Measurements from ENCODE around the gene GDPD3.
A peak's percentile ranks its signal among the peaks of the same experiment; 100 is the strongest.
"Not testable (repeated sequence)": the region's sequence is repeated elsewhere in the genome, so short reads cannot be mapped to it uniquely, and the experiment has no call there.

The GDPD3 gene

DNA sequence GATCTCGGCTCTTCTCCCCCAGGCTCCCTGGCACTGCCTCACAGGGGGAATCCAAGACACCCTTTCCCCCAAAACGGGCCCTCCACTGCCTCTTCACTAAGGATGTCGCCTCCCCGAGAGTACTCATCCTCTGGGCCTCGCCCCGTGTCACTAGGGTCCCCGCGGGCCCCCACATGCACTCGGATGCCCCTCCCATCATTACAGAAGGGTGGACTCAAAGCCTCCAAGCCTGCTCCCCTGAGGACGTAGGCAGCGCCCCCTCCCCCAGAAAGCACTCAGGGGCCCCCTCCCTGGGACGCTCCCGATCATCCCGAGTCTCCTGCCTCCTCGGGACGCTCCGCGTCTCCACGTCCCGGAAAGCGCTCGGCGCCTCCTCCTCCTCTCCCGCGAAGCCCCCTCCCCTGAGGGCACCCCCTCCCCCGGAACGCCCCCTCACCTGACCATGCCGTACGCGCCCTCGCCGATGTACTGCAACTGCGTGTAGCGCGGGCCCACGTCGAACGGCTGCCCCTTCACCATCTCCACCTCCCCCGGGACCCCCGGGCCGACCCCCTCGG is 9.3 kb upstream of the GDPD3 start:
- no peak for DNase-seq (ENCODE audit: low read depth in 2 of 2)

DNA sequence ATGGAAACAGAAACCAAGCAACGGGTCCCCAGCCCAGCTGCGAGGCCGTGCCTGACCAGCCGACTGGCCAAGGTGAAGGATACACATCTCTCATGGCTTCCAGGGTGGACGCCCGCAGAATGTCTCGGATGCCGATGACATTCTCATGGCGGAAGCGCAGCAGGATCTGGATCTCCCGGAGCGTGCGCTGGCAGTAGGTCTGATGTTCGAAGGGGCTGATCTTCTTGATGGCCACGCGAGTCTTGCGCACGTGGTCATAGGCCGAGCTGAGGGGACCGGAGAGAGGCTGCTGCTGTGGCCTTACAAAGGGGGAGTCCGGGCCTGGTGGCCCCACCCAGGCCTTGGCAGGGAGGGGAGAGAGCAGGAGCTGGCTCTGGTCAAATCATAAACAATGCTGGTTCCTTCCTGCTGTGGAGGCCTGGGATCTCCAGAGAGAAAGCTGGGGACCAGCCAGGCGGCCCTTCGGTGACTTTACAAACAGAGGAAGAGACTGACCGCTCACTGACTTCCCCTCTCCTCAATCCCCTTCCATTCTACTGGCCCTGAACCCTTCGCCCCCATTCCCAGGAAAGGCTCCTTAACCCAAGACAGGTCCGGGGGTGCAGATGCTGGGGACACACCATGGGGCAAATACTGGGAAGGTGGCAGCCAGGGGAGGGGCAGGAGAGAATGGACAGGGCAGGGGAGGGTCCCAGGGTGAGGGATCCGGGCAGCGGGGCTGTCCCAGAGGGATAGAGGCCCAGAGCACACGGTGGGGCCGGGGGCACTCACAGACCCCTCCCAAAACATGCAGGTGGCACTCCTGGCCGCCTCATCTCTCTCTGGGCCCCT is 8.6 kb upstream of the GDPD3 start:
- DNase-seq (ENCODE audit: low read depth in 2 of 2): no peak

DNA sequence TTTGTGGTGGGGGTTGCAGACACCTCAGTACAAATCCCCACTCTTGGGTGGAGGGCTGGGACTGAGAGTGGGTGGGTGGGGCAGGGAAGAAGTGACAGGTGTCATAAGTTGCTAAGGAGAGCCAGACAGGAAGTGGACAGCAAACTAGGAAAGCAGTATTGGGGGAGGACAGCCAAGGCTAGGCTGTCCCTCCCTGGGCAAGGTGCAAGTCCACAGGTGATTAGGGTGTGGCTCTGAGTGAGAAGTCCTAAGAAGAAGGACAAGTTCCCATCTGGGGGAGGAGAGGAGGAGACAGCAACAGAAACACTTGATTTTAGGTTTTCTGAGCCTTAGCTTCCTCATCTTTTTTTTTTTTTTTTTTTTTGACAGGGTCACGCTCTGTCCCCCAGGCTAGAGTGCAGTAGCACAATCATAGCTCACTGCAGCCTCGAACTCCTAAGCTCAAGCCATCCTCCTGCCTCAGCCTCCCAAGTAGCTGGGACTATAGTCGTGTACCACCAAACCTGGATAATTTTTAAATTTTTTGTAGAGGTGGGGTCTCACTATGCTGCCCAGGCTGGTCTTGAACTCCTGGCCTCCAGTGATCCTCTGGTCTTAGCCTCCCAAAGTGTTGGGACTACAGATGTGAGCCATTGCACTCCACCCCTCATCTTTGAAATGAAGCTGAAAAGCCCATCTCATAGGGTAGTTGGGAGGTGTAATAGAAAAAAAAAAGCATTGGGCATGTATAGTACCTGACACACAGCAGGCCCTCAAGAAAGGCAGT is 7.2 kb upstream of the GDPD3 start:
- DNase-seq (ENCODE audit: low read depth in 2 of 2): no peak

DNA sequence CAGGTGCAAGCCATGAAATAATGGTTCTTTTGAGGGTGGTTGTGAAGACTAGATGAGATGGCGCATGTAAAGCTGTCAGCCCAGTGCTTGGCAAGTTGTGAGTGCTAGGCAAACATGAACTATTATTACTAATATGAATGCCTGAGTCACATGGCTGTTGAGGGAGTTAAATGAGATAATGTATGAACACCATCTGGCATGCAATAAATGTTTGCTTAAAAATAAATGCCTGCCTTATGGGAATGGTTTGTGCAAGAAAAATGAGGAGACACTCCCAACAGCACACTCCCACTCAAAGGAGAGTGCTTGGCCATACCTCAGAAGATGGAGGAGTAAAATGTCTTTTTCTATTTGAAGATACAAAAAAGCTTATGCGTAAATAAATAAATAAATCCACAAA is 6.1 kb upstream of the GDPD3 start:
- no peak for DNase-seq (ENCODE audit: low read depth in 2 of 2)

DNA sequence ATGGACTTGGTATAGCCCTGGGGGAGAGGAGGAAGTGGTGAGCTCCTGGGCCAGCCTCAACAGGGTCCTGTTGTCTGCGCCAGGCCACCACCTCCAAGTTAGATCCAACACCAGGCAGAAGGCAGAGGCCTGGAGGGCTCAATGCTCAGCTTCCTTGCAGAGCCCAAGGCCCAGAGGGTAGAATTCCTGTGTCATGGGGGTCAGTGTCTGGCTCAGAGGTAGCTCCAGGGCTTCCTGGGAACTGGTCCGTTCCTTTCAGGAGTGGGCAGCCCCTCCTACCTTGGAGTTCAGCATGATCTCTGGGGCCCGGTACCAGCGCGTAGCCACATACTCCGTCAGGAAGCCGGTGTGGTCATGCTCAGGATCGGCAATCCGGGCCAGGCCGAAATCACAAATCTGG is 4.4 kb upstream of the GDPD3 start:
- DNase-seq (ENCODE audit: low read depth in 2 of 2): no peak

DNA sequence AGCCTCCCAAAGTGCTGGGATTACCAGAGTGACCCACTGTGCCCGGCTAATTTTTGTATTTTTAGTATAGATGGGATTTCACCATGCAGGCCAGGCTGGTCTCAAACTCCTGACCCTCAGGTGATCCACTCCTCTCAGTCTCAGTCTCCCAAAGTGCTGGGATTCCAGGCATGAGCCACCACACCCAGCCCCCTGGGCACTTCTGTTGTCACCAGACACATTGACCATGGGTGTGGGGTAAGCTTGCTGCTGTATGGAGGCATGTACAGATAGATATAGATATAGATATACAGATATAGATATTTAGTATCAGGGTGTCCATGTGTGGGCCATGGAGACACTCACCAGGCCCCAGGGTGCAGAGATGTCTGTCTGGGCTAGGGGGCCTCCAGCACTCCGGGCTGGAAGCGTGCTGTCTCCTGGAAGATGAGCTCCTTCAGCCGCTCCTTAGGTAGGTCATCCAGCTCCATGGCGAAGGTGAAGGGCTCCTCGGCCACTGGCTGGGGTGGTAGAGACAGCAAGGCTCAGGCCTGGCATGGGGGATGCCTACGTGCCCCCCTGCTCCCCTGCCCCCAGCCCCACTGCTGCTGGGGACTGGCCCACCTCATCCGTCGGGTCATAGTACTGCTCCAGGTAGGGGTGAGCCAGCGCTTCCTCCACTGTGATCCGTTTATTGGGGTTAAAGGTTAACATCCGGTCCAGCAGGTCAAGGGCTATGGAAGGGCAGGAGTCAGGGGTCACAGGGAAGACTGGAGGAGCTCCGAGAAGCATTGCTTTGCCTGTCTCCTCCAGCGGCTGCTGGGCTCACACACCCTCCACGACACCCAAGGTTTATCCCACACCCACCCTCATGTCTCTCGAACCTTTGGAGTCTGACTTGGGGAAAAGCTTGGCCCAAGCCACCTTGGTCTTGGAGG is 3.2 kb upstream of the GDPD3 start:
- no peak for DNase-seq (ENCODE audit: low read depth in 2 of 2)

DNA sequence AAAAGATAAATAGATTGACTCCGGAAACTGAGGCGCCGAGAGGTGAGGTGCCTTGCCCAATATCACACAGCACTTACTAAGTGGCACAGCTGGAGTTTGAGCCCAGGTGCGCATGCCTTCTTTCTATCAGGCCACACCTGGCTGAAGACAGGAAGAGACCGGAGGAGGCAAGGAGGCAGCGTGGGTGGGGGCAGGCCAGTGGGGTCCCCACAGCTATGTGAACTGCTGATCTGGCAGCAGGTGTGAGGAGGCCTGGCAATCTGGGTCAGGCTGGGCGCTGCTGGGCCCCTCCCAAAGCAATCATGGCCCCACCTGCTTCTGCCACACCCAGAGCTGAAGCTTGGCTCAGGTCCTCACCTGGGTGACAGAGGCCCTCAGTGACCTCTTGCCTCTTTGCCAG is 1.9 kb upstream of the GDPD3 start:
- no peak for DNase-seq (ENCODE audit: low read depth in 2 of 2)

DNA sequence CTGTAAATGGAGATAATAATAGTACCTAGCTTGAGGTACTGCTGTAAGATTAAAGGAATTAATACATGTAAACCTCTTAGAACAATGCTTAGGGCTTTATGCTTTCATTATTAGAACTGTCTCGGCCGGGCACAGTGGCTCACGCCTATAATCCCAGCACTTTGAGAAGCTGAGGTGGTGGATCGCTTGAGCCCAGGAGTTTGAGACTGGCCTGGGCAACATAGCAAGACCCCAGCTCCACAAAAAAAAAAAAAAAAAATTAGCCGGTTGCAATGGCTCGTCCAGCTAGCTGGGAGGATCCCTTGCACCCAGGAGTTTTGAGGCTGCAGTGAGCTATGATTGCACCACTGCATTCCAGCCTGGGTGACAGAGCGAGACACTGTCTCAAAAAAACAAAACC is 1.5 kb upstream of the GDPD3 start:
- DNase-seq (ENCODE audit: low read depth in 2 of 2): not testable (repeated sequence)

DNA sequence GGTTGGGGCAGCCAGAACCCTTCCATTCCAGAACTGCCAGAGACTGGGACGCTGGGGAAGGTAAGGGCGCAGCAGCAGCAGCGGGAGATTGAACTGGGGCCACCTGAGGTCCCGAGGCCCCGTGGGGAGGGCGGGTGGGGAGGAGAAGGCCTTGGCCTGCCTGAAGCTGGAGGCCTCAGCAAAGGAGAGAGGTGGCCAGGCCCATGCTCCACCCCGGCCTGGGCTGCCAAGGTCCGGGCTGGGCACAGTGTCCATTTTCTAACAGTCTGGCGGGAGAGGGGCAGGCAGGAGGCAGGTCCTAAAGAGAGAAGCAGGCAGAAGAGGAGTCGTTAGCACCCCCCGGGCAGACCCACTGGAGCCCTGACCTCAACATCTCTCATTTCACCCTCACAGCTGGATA is 1.1 kb upstream of the GDPD3 start:
- no peak for DNase-seq (ENCODE audit: low read depth in 2 of 2)

DNA sequence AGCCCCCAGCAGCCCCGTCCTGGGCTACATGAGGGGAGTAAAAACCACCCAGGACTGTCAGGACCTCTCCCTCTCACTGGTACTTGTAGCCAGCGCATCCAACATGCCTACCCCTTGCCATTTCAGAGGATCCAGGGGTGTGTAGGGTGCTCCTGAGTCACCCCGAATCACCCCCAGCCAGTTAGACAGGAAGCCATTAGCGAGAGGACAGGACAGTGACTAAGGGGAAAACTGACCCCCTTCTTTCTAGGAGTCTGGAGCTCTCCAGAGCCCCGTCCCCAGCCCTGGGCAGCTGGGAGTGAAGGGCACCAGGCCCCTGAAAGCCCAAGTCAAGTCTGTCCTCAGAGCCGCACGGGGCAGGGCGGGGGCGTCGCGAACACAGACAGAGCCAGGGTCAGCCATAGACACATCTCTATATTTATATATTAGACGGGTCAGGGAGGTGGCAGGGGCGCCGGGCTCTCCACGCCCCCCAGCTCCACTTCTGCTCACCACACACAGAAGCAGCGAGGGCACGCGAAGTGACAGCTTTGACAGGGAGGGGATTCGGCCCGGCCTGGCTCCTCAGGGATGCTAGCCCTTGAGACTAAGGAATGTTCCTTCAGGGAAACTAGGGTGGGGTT is 485 bp upstream of the GDPD3 start:
- DNase-seq (ENCODE audit: low read depth in 2 of 2): no peak

DNA sequence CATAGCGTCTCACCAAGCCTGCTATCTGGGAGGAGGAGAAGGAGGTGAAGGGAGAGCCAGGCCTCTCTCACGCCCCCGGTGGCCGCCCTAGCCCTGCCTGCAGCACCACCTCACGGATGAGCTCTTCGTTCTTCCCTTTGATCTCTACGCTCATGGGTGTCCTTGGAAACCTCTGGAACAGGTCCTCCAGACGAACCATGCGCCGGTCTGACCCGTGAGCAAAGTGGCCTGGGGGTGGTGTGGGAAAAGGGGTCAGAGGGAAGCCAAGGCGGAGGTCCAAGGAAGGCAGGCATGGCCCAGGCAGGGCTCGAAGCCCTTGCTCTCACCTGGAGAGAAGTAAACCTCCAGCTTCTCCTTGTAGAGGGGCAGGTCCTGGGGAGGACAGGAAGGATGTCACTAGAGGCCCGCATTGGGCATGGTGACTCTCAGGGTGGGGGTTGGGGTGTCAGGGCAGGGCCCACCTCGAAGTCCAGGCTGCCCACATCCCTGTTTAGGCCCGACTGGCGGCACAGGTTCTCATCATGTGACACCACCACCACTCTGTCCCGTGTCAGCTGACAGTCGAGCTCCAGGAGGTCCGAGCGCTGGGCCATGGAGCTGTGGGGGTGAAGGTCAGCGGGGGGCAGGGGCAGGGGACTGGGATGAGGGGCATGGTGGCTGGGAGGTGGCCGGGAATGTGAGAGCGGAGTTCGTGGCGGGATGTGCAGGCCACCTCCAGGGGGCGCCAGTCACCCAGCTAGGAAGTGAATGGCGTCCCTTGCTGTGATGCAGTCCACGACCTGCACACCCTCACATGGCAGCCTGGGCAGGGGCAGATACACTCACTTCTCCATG is 923 bp downstream of the GDPD3 start:
- peak; percentile 52 to 64 for DNase-seq (ENCODE audit: low read depth in 2 of 2)

DNA sequence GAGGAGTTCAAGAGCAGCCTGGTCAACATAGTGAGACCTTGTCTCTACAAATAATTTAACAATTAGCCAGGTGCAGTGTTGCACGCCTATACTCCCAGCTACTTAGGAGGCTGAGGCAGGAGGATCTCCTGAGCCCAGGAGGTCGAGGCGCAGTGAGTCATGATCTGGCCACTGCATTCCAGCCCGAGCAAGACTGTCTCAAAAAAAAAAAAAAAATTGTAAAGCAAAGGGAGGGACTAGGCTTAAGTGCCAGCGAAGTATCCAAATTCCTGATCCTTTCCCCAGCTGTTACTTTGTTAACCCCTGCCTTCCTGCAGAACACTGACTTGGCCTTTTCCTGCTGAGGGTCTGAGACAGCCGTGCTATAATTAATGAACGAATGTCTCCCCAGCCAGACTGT is 2.7 kb downstream of the GDPD3 start:
- DNase-seq (ENCODE audit: low read depth in 2 of 2): no peak

DNA sequence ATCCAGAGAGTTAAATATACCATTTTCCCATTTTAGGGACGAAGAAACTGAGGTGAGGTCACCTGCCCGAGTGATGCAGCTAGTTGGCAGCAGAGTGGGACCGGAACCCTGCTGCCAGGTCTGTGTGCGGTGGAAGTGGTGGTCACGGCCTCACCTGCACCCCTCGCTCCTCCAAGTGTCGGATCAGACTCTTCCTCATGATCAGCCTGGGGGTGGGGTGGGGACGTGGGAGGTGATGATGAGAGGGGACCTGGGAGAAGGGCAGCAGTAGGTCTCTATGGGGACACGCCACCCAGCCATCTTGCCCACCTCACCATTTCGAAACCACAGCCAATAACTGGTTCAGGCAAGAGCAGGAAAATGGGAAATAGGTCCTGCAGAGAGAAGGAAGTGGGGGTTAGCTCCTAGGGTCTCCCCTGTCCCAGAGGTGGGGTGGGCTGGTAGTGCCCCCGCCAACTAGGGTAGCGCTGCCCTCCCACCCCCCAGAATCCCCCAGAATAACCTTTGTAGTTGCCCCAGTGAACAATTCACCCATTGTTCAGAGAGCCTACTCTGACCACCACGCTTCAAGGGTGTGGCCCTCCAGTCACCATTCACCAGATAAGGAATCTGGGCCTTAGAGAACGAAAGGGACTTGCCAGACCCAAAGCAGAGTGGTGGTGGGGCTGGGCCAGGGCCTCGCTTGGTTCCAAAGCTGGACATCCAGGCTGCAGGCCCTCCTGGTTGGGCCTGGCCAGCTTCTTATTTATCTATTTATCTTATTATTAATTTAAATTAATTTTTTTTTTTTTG is 5.1 kb downstream of the GDPD3 start:
- DNase-seq (ENCODE audit: low read depth in 2 of 2): no peak

DNA sequence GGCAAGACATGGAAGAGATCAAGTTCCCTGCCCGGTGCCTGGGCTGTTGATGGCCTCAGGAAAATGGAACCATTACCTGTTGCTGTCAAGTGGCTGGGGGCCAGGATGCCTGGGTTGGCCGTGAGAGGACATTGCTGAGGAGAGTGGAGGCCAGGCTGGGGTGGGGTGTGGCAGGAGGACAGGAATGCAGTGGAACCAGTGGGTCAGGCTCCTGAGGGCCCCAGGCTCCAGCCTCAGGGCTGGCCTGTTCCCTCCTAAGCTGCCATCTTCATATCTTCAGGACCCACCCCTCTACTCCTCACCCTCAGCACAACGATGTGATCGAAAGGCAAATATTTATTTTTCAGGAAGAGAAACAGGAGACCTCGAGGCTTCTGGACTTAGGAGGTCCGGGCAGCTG is 8.8 kb downstream of the GDPD3 start:
- no peak for DNase-seq (ENCODE audit: low read depth in 2 of 2)

DNA sequence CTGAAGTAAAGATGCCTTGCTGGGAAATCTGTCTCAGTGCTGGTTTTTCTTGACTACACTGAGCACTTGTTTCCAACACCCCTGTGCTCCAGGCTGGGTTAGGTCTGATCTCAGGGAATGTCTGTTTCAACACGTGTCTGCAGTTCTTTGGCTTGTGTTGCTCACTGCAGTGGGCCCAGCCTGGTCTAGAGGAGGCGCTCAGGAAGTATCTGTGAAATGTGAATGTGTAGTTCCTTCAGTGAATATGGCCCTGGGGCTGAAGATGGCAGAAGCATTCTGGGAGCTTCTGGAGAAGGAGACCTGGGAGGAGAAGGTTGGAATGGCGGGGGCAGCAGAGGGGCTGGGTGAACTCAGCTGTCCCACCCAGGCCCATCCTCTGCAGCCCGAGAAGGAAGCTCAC is 9.2 kb downstream of the GDPD3 start:
- no peak for DNase-seq (ENCODE audit: low read depth in 2 of 2)

DNA sequence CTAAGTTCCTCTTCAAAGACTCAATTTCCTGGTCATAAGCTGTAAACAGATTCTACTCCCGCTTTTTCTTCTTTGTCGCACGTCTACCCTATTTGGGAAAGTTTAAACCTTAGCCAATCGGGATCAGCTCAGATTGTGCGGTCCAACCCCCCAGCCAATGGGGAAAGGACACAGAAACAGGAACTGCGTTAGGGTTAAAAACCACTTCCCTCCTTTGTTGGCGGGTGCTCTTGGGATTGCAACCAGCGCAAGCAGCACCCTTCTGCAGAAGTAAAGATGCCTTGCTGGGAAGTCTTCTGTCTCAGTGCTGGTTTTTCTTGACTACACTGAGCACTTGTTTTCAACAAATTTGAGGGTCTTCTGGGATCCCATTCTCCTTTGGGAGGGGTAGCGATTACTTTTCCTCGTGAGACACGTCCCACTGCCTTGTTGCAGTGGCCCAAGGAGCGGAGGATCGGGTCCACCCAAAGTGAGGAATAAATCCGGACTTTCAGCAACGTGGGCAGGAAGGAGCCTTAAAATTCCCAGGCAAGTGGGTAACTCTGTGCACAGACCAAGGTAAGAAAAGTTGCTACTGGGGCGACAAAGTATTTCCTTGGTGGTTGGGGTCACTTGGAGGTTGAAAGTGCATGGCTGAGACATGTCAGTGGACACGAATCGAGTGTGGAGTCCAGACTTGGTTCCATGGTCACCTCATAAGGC is 16.3 kb downstream of the GDPD3 start:
- DNase-seq (ENCODE audit: low read depth in 2 of 2): no peak

DNA sequence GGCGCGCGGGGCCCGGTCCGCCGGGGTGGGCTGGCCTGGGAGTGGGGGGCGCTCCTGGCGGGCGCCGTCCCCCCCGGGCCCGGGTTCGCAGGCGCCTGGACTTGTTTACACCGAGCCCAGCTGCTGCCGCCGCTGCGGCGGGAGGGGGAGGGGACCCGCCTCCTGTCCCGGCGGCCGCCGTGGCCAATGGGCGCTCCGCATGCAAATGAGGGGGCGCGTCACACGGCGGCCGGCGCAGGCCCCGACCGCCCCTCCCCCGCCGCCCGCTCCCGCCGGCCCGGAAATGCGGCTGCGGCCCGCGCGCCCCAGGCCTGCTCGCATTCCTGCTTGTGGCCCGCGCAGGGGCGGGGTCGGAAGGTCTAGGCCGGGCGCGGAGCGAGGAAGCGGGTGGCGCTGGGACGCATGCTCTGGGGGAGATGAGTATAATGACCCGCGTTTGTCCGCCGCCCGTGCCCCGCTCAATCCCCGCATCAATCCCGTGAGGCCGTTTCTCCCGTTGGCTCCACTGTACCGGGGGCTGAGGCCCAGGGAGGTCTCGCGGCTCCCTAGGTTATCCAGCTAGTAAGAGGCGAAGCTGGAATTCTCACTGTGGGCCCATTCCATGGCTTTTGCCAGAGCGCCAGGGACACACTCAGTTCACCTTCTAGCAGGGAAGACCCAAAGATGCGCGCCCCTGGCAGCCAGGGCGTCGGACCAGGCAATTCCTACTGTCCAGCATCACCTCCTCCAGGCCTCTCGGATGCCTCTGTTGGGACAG is 17.1 kb downstream of the GDPD3 start, which contains the start of gene YPEL3:
TSS of gene YPEL3 (minus strand) at position 109 of the 757 bp plus-strand sequence. CDS start 731 bp downstream, outside the sequence.
- peak; percentile 68 to 84 for DNase-seq (ENCODE audit: low read depth in 2 of 2)

Measured in stimulated activated CD4-positive, alpha-beta T cell treated with anti-CD3 and anti-CD28 coated beads, Interleukin-15, amount 100 ng/mL, for 48 hours (primary cell).